Stimulated activated CD4-positive, alpha-beta T cell treated with anti-CD3 and anti-CD28 coated beads, Interleukin-4, amount 100 ng/mL, for 1 hour (primary cell): Measurements from ENCODE around the gene CTAG1B.
"Not testable (repeated sequence)": the region's sequence is repeated elsewhere in the genome, so short reads cannot be mapped to it uniquely, and the experiment has no call there.

Experiments used
- DNase-seq: peaks from one replicate; pipeline ENCODE4 v3.0.0-alpha.2; 2020

Gene CTAG1B

DNA sequence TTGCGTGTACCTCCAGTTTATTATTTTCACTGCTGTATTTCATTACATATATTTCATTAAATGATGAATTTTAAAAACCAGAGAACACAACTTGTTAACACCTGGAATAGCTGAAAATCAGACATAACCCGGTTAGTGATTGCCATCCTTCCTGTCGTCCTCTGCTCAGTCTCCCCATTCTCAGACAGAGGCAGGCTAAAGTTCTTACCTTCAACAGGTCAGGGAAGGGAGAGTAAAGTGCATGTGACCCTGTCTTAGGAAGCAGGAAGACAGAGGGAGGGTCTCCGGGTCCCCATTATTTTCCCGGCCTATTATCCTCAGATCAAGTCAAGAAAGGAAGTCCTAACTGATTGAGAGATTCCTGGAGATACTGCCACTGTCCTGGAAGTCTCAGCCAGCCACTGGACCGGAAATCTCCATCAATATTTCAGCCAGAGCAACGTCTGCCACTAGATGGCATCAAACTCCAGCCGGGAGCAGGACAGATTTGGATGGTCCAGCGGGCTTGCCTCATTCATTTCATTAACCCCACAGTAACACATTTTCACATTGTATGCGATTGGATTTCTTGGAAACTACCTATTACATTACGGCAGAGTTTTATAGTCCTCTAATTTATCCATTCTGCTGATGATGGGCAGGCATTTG lies 1.8 kb upstream of the CTAG1B start:
- DNase-seq = not testable (repeated sequence)

DNA sequence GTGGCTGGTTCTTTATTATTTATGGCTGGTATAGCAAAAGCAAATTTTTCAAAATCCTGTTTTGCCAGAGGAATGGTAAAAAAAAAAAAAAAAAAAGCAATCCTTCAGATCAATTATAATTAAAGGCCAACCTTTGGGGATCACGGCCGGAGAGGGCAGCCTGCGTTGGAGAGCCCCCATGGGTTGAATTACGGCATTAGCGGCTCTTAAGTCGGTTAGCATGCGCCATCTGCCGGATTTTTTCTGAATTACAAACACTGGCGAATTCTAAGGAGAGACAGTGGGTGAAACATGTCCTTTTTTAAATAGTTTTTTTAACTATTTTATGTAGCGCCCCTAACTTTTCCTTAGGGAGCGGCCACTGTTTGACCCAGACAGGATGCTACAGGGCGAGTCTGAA lies 5.5 kb downstream of the CTAG1B start:
- not testable (repeated sequence) for DNase-seq

DNA sequence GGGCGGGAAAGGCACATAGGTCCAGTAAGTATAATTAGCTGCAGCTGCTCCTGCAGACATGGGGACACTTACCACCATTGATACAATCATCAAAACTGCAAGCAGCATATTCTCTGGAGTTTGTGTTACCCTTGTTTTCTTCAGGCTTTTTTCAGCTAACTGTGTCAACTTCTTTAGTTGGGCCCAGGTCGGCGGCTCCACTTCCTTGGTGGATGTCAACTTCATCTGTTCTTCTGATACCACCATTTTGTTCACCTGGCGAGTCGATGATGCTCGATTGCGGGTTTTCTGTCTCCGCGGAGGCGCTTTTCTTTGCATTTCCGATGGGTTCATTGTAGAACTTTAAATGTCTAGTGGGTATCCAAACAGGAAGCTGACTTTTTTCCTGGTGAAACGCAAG lies 7.9 kb downstream of the CTAG1B start:
- DNase-seq = not testable (repeated sequence)

DNA sequence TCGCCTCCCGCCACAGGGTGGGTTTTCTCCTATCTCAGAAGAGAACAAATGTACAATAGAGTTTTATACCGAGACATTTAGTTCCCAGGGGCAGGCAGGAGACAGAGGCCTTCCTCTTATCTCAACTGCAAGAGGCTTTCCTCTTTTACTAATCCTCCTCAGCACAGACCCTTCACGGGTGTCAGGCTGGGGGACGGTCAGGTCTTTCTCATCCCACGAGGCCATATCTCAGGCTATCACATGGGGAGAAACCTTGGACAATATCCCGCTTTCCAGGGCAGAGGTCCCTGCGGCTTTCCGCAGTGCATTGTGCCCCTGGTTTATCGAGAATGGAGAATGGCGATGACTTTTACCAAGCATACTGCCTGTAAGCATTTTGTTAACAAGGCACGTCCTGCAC lies 10.3 kb downstream of the CTAG1B start:
- not testable (repeated sequence) for DNase-seq

DNA sequence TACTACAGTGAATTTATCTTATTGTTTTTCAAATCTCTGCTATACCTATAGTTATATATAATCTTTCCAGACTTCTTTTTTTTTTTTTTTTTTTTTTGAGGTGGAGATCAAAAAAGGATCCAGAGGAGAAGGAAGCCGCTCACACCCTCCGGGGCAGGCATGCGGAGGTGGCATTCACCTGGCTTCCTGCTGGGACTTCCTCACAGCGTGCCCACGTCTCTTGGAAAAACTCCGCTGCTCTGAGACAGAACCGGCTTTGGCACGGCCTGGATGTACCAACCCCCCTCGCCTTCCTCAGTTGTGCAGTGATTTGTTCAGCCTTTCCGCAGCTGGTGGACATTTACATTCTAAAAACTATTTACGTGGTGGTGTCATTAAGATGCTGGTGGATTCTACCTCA lies 11.1 kb downstream of the CTAG1B start:
- not testable (repeated sequence) for DNase-seq

DNA sequence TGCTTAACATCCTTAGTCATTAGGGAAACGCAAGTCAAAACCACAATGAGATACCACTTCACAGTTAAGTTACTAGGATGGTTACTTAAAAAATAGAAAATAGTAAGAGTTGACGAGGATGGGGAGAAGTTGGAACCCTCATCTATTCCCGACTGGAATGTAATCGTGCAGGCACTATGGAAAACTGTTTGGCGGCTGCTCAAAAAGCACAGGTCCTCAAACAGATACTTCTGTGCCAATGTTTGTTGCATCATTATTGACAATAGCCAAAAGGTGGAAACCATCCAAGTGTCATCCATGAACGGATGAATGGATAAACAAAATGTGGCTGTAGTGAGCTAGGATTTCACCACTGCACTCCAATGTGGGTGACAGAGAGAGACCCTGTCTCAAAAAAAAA lies 11.7 kb downstream of the CTAG1B start:
- no peak for DNase-seq

DNA sequence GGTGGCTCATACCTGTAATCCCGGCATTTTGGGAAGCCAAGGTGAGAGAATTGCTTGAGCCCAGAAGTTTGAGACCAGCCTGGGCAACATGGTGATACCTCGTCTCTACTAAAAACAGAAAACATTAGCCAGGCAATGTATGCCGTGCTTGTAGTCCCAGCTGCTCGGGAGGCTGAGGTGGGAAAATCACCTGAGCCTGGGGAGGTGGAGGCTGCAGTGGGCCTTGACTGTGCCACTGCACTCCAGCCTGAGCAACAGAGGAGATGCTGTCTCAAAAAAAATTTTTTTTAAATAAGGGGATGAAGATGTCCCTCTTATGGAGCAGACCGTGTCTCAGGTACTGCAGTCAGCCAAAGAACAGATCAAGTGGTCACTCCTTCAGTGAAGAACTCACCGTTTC lies 13.5 kb downstream of the CTAG1B start:
- no peak for DNase-seq

DNA sequence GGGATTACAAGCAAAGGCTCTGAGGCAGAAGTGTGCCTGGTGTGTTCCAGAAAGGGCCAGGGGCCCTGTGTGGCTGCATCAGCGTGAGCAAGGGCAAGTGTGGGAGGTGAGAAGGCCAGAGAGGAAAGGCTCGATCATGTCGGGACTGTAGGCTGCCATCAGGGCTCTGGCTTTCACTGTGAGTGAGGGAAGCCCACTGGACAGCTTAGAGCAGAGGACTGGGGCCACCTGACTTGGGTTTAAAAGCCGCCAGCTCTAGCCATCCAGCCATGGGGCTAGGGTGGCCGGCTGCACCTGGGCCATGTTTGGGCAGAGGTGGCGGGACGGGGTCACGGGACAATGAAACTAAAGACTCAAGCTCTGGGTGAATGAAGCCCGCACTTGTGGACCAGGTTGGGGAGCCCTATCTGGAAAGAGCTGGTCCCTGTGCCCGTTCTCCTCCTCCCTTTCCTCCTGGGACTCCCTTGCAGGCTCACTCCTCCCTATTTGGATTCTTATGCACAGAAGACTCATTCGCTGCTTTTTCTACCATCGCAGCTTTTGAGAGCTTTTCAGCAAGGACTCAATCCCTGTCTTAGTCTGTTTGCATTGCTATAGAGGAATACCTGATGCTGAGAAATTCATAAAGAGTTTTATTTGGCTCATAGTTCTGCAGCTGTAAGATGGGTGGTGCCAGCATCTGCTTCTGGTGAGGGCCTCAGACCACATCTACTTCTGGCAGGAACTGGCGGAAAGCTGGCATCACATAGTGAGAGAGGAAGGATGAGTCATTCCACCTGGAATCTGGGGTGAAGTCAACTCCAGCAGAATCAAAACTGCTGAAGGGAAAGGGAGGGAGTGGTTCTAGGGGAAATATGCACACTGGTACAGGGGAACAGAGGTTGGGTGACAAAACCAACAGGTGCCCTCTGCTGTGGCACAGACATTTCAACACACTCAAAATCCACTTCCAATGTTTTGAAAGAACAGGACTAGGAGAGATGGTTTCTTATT lies 15.3 kb downstream of the CTAG1B start:
- DNase-seq = no peak

DNA sequence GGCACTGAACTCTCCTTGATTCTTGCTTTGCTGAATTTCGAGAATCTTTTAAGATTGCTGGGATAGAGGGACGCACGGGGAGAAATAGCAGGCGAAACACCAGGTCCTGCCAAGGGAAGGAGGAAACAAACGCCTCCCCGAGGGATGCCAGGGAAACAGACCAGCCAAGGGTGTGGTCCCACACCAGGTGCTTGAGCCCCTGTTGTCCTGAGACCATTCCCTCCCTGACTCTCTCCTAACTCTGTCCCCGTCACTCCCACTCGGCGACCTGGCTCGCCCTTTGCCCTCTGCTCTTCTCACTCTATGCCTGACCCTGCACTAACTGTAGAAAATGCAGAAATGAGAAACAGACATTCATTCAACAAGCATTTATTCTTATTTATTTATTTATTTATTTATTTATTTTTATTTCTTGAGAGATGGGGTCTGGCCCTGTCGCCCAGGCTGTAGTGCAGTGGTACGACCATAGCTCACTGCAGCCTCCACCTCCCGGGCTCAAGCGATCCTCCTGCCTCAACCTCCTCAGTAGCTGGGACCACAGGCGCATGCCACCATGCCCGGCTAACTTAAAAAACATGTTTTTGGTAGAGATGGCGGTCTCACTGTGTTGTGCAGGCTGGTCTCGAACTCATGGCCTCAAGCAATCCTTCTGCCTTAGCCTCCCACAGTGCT lies 16.2 kb downstream of the CTAG1B start:
- DNase-seq = no peak

DNA sequence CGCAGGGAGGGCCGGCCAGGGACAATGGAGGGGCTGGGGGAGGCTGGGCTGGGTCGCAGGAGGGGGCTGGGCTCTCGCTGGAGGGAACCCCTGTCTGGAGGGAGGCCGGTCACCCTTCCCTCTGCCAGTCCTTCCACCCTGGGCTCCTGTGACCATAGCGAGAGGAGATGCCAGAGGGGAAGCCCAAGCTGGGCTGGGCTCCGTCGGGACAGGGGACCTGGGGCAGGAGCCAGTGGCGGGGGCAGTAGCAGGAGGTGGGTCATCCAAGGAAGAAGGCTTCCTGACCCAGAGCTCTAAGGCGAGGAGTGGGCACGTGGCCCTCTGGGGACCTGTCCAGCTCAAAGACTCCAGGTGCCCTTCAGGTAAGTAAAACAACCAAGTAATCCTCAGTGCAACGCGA lies 16.9 kb downstream of the CTAG1B start:
- no peak for DNase-seq

DNA sequence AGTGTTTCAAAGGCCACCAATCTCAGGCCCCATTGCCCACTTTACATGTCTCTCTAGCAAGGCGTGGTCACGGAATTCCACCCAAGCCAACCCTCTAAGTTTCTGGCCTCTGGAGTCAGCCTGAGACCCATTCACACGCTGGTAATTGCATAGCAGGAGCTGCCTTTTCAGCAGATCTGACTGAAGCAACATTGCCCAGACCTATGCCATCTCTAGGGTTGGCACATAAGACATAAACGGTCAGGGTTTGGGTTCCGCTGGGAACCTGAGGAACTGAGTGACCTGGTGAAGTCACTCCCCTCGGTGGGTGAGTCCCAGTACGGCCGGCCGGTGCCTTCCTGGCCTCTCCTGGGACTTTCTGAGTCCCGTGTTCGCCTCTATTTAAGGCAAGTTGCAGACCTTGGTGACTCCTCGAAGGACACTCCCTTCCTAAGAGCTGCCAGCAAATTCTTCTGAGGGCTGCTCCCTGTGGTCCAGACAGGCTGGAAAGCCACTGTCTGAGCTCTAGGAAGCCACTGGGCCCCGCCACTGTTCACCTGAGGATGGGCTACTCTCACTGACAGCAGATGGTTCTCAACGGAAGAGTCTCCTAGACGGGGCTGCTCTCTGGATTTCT lies 18.2 kb downstream of the CTAG1B start:
- DNase-seq = no peak

DNA sequence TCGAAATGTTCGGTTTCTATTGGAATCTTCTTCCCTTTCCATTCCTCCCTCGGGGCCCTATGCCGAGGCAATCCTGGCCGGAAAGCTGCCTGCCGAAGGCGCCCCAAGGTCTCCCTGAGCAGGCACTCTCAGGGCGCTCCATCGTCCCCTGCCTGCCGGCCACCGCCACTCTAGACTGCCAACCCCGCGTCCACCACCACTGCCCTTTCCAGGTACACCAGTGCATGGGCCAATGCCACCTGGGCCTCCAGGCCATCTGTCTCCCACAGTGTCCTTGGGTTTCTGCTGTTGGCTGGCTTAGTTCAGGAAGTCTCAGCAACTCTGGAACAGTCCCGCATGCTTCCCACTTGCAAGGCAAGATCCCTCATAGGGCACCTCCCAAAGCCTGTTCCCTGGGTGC lies 19.6 kb downstream of the CTAG1B start:
- no peak for DNase-seq

DNA sequence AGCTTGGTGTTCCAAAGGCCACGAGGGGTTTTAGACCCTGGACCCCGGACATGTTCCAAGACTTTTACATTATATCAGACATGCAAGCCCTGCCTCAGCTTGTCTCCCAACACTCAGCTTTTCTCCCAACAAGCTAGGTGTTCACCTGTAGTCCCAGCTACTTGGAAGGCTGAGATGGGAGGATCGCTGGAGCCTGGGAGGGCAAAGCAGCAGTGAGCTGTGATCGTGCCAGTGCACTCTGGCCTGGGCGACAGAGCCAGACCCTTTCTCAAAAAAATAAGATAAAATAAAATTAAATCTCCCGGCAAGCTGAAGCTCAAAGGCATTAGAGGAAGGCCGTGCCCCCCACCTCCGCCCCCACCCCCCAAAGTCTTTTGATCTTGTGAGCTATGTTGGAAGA lies 20.4 kb downstream of the CTAG1B start:
- no peak for DNase-seq

DNA sequence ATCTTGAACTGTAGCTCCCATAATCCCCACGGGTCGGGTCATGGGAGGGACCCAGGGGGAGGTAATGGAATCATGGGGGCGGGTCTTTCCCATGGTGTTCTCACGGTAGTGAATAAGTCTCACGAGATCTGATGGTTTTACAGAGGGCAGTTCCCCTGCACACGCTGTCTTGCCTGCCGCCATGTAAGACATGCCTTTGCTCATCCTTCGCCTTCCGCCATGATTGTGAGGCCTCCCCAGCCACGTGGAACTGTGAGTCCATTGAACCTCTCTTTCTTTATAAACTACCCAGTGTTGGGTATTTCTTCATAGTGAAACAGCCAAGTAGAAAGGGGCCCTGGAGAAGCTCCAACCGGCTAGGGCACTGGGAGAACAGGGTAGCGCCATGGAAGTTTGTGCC lies 21.9 kb downstream of the CTAG1B start:
- DNase-seq = no peak

DNA sequence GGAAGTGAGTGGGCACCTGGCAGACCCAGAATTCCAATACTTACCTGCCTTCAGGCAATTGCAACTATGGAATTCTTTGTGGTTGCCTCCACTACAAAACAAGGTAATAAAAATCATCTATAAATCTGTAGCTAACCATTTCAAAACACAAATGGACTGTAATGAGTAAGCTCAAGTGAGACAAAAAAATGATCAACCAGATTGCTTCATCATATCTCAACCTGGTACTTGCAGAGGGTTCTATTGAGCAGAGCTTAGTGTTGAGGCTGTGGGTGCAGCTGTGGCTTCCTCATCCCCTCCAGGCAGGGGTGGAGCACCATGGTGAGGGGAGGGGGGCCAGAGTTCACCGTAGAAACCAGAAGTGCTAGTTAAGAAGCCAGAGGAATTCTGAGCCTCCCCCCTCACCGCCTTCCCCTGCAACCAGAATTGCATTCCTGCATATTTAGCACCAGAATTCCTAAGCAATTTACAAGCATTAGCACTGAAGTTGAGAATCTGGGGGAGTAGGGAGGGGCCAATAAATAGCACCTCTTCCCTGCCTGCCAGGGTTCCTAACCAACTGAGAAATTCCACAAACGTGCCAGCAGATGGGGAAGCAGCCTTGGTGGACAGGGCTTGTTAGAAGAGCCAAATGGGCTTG lies 22.7 kb downstream of the CTAG1B start:
- DNase-seq = no peak

DNA sequence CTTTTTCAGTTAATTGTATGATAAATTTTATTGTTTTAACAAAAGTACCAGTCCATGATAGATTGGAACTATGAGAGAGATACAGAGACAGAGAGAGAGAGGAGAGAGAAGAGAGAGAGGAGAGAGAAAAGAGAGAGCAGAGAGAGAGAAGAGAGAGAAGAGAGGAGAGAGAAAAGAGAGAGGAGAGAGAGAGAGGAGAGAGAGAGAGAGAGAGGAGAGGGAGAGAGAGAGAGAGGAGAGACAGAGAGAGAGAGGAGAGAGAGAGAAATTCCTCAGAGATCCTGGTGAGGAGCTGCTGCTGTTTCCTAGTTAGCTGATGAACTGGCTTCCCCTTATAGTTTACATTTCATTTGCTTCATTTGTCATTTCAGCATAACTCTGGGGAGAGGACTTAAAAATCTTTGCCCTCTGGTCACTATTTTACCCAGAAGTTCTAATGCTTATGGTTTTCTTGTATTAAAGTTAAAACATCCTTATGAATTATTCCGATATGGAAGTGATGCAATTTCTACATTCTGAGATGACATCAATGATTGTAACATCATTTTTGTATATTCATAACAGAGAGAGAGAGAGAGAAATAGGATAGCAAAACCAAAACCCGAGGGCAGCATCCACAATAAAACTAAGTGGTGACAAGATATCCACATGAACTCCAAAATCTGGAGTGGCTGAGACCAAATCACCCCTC lies 23.4 kb downstream of the CTAG1B start:
- no peak for DNase-seq

DNA sequence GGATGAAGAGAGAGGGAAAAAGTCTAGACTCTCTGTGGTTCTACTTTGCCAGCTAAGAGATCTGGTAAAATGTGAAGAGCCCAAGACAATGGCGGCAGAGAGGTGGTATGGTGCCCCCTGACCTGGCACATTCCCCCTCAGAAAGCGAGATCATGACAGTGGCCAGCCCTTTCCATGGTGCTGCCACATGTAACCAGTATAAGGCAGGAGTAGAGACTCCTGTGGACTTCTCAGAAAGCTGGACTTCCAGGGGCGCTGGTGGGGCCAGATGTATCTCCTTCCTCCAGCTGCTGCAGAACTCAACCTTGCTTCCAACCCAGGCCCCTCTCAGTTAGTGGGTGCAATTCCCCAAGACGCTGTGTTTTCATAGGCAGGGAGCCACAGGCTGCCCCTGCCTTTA lies 24.6 kb downstream of the CTAG1B start:
- no peak for DNase-seq

DNA sequence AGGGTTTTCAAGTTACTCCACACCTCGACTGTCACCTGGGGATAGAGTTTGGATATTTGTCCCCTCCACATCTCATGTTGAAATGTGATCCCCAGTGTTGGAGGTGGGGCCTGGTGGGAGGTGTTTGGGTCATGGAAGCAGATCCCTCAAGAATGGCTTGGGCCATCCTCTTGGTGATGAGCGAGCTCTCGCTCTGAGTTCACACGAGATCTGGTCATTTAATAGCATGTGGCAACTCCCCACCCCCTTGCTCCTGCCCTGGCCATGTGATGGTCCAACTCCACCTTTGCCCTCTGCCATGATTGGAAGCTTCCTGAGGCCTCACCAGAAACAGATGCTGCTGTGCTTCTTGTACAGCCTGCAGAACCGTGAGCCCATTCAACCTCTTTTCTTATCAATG lies 25.9 kb downstream of the CTAG1B start:
- no peak for DNase-seq

DNA sequence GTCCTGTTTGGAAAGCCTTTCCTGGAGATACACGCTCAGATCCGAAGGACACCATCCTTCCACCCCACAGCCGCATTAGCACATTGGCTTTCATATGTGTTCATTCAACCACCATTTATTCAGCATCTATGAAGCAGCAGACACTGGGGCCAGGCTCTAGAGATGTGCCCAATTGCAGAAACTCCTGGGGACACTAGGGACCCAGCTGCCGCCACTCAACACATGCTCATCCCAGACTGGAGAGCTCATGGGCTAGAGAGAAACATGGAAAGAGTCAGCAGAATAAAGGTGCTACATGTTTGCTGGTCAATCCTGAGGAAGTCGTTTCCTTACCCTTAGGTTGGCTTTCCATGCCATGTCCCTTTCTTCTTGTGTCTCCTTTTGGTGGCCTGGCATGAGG lies 26.6 kb downstream of the CTAG1B start:
- no peak for DNase-seq

DNA sequence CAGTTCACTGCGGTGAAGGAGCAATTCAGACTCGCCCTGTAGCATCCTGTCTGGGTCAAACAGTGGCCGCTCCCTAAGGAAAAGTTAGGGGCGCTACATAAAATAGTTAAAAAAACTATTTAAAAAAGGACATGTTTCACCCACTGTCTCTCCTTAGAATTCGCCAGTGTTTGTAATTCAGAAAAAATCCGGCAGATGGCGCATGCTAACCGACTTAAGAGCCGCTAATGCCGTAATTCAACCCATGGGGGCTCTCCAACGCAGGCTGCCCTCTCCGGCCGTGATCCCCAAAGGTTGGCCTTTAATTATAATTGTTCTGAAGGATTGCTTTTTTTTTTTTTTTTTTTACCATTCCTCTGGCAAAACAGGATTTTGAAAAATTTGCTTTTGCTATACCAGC lies 28.7 kb downstream of the CTAG1B start:
- not testable (repeated sequence) for DNase-seq

DNA sequence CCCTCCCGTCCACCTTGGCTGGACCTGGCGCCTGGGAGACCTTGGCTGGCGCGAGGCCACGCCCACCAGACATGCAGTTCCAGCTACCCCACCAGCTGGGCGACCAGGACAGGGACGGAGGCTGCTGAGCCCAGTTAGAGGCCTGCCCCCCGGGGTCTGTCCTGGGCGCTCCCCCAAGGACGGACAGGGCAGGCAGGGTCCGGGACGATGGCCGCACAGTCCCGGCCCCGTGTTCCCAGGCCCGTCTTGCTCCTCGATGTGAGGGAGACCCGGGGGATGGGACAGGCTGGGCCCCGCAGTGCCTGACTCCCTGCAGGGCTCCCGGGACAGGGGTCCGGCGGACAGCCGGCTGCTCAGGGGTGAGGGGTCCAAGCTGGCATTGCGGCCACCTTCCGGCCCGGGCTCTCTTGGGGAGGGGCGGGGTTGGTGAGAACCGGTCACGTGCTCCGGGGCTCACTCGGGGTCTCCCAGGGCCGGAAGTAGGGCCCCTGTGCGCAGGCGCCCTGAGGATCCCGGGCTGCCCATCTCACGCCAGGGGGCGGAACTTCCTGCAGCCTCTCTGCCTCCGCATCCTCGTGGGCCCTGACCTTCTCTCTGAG lies 34.4 kb downstream of the CTAG1B start, which contains the start of gene CTAG1A:
Gene CTAG1A, plus strand, starts transcription at position 549 of the 599 bp plus-strand sequence. CDS start 74 bp downstream, outside the sequence.
- not testable (repeated sequence) for DNase-seq
